ENCODE measurements around the gene TMEM176B. TPM values are rescaled to one million over a fixed set of nuclear protein-coding genes. Genes with fewer than 3 reads are reported as not detected.

Gene TMEM176B
- total RNA-seq, 1 experiment from 2014 or later, result not detected

GRCh38 chr7:150824379-150825177 lies 24.4 kb upstream of the TMEM176B start:
- intact Hi-C loops (cut with micrococcal nuclease), result no loop called here
- no peaks in the 10 kb centered on the region for H3K79me2 ChIP-seq (ENCODE audit: low read length)
- DNase-seq (no peak), ATAC-seq (no peak)
- BruUV-seq (replicated peaks), result no TSS peak
- no peaks in the 10 kb centered on the region for H3K36me3 ChIP-seq (ENCODE audit: low read depth, low read length)
- TF ChIP-seq EZH2 (IDR thresholded peaks at IDR 0.05; ENCODE audit: low read length, unreplicated experiment), result no peak
- TF ChIP-seq CTCF (conservative IDR thresholded peaks at IDR 0.05; ENCODE audit: low read depth, low read length), result no peak
- no peak for TF ChIP-seq EZH2phosphoT487 (IDR thresholded peaks at IDR 0.05; ENCODE audit: borderline replicate concordance, low read length)
- H3K4me1 ChIP-seq (ENCODE audit: insufficient read depth, low read length), result no peaks in the 10 kb centered on the region
- H3K9me3 ChIP-seq (ENCODE audit: low read length), result no peaks in the 10 kb centered on the region
- H3K9me2 ChIP-seq (replicated peaks; ENCODE audit: low read length), result no peaks in the 10 kb centered on the region
- no peak overlapping the region for H2AFZ ChIP-seq (ENCODE audit: low read length)
- no peaks in the 10 kb centered on the region for H3F3A ChIP-seq (ENCODE audit: low read length, unreplicated experiment)
- H3K27me3 ChIP-seq (ENCODE audit: low read length), result peaks cover 66% of the 10 kb centered on the region
- no peaks in the 10 kb centered on the region for H4K20me1 ChIP-seq (ENCODE audit: low read length)
- H3K4me3 ChIP-seq (ENCODE audit: low read length), result no peak overlapping the region
- no peak overlapping the region for H3K27ac ChIP-seq (ENCODE audit: low read length)
- POLR2A ChIA-PET (ENCODE audit: unreplicated experiment), result interaction anchor here (0.6 kb wide), 1 partner anchor 112 kb away, joined by 3 read pairs; no protein-coding TSS in a partner anchor
- H3K9ac ChIP-seq (ENCODE audit: low read length), result no peak overlapping the region
- CTCF ChIA-PET, result no interaction called here
- no peak overlapping the region for H3K4me2 ChIP-seq (ENCODE audit: low read length)

- no peaks in the 10 kb centered on the region for H4K20me1 ChIP-seq (ENCODE audit: low read length)
- no peak overlapping the region for H2AFZ ChIP-seq (ENCODE audit: low read length)
- POLR2A ChIA-PET (ENCODE audit: unreplicated experiment), result interaction anchor here (0.6 kb wide), 1 partner anchor 111 kb away, joined by 3 read pairs; no protein-coding TSS in a partner anchor
- H3F3A ChIP-seq (ENCODE audit: low read length, unreplicated experiment), result no peaks in the 10 kb centered on the region
- no peak for DNase-seq
- no peaks in the 10 kb centered on the region for H3K9me3 ChIP-seq (ENCODE audit: low read length)
- H3K9me2 ChIP-seq (replicated peaks; ENCODE audit: low read length), result no peaks in the 10 kb centered on the region
- H3K4me3 ChIP-seq (ENCODE audit: low read length), result no peak overlapping the region
- H3K27ac ChIP-seq (ENCODE audit: low read length), result no peak overlapping the region
- H3K4me1 ChIP-seq (ENCODE audit: insufficient read depth, low read length), result no peaks in the 10 kb centered on the region
- H3K9ac ChIP-seq (ENCODE audit: low read length), result no peak overlapping the region
- H3K4me2 ChIP-seq (ENCODE audit: low read length), result no peak overlapping the region
- no peaks in the 10 kb centered on the region for H3K79me2 ChIP-seq (ENCODE audit: low read length)
- no peak for ATAC-seq
- intact Hi-C loops (cut with micrococcal nuclease), result no loop called here
- CTCF ChIA-PET, result no interaction called here
- H3K27me3 ChIP-seq (ENCODE audit: low read length), result peaks cover 73% of the 10 kb centered on the region
- no peaks in the 10 kb centered on the region for H3K36me3 ChIP-seq (ENCODE audit: low read depth, low read length)
- TF ChIP-seq EZH2phosphoT487 (IDR thresholded peaks at IDR 0.05; ENCODE audit: borderline replicate concordance, low read length) (no peak), EZH2 (IDR thresholded peaks at IDR 0.05; ENCODE audit: low read length, unreplicated experiment) (no peak), CTCF (conservative IDR thresholded peaks at IDR 0.05; ENCODE audit: low read depth, low read length) (no peak)
- no TSS peak for BruUV-seq (replicated peaks)
These were observed 23.4 kb upstream of the TMEM176B start for GRCh38 chr7:150823484-150824126.

GRCh38 chr7:150823043-150823442 lies 22.9 kb upstream of the TMEM176B start:
- H3K9ac ChIP-seq (ENCODE audit: low read length), result no peak overlapping the region
- no peak overlapping the region for H3K4me2 ChIP-seq (ENCODE audit: low read length)
- H3K4me1 ChIP-seq (ENCODE audit: insufficient read depth, low read length), result no peaks in the 10 kb centered on the region
- H3K4me3 ChIP-seq (ENCODE audit: low read length), result no peak overlapping the region
- ATAC-seq (no peak), DNase-seq (no peak)
- no peaks in the 10 kb centered on the region for H3K9me3 ChIP-seq (ENCODE audit: low read length)
- POLR2A ChIA-PET (ENCODE audit: unreplicated experiment), result no interaction called here
- CTCF ChIA-PET, result no interaction called here
- H3K9me2 ChIP-seq (replicated peaks; ENCODE audit: low read length), result no peaks in the 10 kb centered on the region
- no peaks in the 10 kb centered on the region for H3F3A ChIP-seq (ENCODE audit: low read length, unreplicated experiment)
- H3K36me3 ChIP-seq (ENCODE audit: low read depth, low read length), result no peaks in the 10 kb centered on the region
- intact Hi-C loops (cut with micrococcal nuclease), result no loop called here
- no peak for TF ChIP-seq EZH2 (IDR thresholded peaks at IDR 0.05; ENCODE audit: low read length, unreplicated experiment)
- BruUV-seq (replicated peaks), result no TSS peak
- no peaks in the 10 kb centered on the region for H4K20me1 ChIP-seq (ENCODE audit: low read length)
- H3K79me2 ChIP-seq (ENCODE audit: low read length), result no peaks in the 10 kb centered on the region
- no peak overlapping the region for H2AFZ ChIP-seq (ENCODE audit: low read length)
- H3K27ac ChIP-seq (ENCODE audit: low read length), result no peak overlapping the region
- peaks cover 73% of the 10 kb centered on the region for H3K27me3 ChIP-seq (ENCODE audit: low read length)
